NT2/D1 (cell line): ENCODE measurements around the gene ZMYND15.

ENCODE experiments used
- SUZ12 ChIP-seq: IDR thresholded peaks from 2 replicates; pipeline ENCODE4 v1.6.1; 2011; ENCODE audit not compliant: insufficient read length, insufficient read depth; ENCODE audit errors: extremely low read depth
- YY1 ChIP-seq: IDR thresholded peaks from 2 replicates; pipeline ENCODE4 v1.6.1; 2011; ENCODE audit not compliant: insufficient read length, insufficient read depth
- ZNF274 ChIP-seq: IDR thresholded peaks from 2 replicates; pipeline ENCODE4 v1.6.1; 2011; ENCODE audit warnings: mild to moderate bottlenecking, low read depth, low read length

DNA sequence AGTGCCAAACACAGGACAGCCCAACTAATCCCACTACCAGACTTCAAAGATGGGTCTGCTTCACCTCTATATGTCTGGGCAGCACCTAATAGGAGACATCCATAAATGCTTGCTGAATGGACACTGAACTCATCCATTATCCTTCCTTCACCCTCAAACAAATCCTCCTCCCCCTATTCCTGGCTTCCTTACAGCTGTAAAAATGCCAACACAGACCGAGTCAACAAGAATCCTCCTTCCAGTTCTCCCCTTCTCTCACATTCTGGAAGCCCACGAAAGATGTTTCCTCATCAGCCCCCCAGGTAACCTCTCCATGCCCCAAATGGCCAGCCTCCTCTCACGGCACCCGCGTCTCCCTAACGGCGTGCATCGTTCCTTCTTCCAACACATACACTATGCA lies 47.9 kb upstream of the ZMYND15 start:
- TF ChIP-seq YY1 (no peak), SUZ12 (no peak), ZNF274 (no peak)
